Epidermal melanocyte (primary cell): Measurements from ENCODE around the gene EXOC2.
"Not testable (repeated sequence)": the region's sequence is repeated elsewhere in the genome, so short reads cannot be mapped to it uniquely, and the experiment has no call there.

ENCODE experiments used
- DNase-seq: peaks from one replicate; pipeline ENCODE4 v3.0.0; 2011; ENCODE audit warnings: low spot score; ENCODE audit not compliant: insufficient read length

EXOC2 gene

DNA sequence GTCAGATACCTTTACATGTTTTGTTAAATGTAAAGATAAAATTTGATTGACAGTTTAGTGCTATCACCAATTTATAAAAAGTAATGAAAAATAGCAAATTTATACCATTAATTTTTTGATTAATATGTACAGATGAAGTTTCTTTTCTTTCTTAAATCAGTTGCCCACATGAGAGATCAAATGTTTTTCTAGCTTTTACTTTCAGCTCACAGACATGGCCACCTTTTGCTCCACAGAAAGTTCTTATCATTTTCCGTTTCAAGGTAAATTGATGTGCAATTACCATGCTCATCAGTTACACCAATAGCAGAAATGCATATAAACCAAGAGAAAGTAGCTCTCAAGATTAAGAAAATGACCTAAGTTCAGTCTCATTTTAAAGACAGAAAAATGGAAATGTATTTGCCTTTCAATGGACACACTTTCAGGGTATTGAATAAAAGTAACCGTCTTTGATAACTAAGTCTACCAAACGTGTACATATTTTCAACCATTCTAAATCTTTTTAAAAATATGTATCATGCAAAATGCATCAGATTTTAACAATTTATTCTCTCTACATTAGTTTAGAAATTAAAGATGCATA lies 16.6 kb upstream of the EXOC2 start:
- DNase-seq: no peak

DNA sequence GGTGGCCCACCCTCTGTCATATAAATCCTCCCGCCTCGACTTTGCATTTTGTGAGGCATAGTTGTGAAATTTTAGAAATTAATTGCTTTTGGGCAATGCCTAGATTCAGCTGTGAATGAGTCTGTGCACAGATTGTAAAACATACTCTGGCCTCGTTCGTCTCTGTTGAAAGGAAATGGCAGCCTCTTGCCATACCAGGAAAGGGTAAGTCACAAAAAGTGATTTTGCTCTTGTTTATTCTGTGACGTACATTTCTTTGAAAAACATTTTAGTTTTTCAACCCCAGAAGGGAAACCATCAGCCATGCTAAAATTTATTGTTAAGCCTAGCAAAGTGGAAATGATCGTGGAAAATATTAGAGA lies 15.3 kb upstream of the EXOC2 start:
- DNase-seq: no peak

DNA sequence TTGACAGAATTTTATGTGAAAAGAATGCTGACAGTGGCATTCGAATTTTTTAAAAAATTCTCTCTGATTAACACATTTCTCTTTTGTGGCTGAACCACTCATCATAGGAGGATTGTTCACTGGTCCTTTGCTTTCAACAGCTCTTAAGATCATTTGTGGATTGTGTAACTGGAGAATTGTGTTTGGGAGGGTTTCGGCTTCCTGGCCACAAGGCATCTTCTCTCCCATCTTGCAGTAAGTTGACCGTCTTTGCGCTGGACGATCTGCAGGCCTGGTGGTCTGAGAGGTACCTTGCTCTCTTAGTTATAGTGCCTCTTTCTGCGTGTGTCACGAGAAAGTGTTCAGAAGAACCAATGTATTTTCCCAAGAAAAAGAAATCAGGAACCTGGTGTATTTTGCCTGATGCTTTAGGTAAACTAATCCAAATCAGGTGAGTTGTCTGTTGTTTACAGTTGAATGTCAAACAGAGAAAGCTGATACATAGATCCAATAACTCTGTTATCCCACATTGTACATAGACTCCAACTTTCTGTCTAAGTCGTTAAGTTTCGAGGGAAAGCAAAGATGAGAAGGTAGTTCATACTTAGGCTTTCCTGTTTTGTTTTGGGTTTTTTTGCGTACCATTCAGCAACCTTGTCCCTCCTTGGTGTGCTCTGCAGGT lies 14.8 kb upstream of the EXOC2 start:
- DNase-seq: no peak

DNA sequence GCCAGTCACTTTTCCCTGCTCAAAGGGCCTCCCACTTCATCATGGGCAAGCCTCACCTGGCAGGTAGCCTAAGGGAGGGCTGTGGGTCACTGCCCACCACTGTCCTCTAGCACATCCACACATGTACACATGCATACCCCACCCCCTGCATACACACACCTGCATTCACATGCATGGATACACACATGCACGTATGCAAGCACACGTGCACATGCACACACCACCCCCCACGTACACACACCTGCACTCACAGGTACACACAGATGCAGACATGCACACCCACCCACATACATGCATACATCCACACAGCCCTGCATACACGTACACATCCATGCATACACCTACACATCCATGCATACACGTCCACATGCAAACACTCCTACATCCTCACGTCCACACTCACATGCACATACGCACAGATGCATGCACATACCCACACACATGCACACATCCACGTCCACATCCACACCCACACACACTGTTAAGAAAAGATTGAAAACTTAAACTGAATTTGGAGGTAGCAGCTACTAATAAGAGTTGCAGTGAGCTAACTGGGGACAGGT lies 14.0 kb upstream of the EXOC2 start:
- no peak for DNase-seq

DNA sequence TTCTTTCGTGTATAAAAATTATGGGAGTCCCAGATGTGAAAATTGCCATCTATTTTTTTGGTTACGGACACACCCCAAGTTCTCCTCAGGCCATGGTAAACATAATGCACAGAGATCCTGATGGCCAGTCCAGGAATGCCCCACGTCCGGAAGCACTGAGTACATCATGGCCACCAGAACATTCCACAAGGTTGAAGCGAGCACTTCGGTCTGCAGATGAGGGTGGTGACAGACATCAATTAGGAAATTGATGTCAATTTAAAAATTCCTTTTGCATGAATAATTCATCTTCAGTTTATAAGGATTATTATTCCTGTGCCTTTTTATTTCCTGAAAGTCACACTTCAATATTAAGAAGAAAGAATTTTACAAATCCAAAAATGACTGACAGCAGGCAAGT lies 13.2 kb upstream of the EXOC2 start:
- DNase-seq: no peak

DNA sequence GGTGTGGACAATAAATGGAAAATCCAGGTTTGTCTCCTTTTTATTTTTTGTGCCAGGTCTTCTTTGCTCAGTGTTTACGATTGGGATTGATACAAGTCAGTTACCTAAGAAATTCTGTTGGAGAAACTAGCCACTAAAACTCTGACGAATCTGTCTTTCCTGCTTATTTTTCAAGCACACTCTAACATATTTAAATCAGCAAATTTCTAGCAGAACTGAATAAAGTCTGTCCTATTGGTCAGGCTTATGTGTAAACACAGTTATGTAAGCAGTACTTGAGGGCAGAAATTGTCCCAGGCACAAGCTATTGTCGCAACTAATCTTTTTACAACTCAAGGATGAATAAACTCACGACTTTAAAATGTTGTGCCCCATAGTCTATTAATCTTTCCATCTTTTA lies 12.1 kb upstream of the EXOC2 start:
- DNase-seq: no peak

DNA sequence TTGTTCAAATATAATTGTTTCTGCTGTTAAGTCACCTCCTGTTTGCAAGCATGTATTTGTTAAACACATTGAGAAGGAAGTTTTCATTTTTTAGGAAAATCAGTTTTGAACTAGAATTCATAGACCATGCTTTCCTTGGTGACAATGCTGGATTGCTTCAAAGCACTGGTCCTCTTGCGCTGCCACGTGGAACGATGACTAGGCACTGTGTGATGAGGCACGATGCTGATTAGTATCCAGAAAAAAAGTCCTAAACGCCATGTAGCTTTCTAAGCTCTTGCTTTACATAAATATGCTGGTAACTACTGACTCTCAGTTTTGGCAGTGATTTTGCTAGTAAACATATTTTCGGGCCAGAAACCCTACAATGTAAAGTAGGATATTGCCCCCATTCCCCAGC lies 11.1 kb upstream of the EXOC2 start:
- DNase-seq: no peak

DNA sequence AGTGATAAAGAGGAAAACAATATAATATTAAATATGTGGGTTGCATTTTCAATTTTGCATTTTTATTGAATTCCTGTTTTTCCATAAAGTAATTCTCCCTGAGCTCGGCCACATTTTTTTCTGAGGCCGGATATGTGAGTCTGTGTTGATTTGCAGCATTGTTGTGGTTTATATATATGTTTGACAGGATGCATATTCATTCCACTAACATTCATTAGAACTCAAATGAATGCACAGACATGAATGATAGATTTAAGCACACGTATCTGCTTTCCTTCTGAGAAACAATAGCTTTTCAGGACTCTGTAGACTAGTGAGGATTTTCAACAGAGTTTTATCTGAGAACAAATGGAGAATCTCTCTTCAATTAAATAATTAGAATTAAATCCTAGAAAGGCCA lies 10.6 kb upstream of the EXOC2 start:
- DNase-seq: no peak

DNA sequence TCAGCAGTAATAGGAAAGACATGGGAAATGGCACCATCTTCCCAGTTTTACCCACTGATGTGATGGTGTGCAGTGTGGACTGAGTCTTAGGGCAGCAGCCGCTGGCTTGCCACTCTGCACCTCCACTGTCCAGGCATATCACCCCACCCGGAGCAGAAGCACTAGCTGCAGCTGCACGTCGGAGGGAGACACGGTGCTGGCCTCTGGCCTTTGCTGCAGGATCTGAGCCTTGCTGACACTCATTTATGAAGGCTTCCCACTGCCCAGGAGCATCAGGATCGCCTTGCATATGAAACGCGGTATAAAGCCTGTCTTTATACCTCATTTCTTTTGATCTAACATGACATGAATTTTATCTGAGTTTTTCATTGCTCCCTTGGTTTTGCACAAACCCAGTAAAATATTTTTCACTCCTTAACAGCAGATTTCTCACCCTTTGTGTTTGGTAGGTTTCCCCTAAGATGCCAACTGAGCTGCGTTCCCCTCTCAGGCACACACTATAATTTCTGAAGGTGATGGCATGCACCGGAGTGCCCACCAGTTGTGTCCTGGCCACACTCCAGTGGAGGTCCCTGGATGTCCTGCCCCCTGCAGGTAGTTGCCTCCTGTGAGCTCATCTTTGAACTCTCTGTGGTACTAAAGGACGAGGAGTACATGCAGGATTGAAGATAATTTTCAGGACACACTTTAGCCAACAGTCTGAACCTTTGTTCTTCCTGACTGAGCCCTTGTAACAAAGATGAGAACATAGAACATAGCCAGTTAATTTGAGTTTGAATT lies 9.0 kb upstream of the EXOC2 start:
- no peak for DNase-seq

DNA sequence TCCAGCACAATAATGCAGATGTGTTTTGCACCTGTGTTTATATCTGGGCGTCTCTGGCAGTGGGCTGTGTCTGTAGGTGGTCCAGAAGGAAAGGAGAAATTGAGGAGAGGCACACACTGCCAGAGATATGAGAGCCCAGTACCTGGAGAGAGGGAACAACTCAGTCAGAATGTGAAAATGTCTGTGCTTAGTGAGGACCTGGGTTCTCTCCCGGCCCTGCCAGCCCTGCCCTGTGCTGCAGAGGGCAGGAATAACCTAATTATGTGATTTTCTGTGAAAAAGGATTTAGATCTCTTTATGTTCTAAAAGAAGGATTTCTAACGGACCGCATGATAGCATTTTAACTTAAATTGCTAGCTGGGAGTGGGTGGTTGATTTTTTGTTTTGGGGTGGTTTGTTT lies 8.3 kb upstream of the EXOC2 start:
- DNase-seq: no peak

DNA sequence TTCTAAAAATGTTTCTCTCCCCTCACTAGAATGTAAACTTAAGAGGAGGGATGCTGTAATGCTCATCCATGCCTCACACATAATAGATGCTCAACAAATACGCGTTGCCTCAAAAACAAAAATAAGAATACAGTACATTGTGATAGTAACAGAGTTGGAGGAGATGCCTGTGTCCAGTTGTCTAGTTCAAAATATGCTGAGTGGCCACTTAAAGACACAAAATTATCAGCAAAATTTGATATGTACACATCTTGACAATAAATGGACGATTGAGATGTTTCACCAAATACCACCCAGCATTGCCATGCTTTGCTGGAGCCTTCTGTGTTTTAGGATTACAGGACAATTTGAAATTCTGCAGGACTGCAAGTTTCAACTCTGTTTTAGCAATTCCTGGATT lies 7.6 kb upstream of the EXOC2 start:
- no peak for DNase-seq

DNA sequence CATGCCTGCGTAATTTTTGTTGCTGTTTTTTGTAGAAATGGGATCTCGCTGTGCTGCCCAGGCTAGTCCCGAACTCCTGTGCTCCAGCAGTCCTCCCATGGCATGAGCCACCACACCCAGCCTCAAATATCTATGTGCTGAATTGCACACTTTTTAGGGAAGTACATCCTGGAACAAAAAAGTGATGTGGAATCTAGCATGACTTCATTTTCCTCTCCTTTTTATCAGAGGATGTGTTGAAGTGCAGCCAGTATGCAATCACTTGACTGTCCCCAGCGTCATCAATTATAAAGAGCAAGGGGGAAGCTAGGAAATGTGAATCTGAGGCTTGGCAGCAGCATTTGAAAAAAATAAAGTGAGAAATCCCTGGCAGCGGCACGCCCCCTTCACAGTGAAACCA lies 6.4 kb upstream of the EXOC2 start:
- no peak for DNase-seq

DNA sequence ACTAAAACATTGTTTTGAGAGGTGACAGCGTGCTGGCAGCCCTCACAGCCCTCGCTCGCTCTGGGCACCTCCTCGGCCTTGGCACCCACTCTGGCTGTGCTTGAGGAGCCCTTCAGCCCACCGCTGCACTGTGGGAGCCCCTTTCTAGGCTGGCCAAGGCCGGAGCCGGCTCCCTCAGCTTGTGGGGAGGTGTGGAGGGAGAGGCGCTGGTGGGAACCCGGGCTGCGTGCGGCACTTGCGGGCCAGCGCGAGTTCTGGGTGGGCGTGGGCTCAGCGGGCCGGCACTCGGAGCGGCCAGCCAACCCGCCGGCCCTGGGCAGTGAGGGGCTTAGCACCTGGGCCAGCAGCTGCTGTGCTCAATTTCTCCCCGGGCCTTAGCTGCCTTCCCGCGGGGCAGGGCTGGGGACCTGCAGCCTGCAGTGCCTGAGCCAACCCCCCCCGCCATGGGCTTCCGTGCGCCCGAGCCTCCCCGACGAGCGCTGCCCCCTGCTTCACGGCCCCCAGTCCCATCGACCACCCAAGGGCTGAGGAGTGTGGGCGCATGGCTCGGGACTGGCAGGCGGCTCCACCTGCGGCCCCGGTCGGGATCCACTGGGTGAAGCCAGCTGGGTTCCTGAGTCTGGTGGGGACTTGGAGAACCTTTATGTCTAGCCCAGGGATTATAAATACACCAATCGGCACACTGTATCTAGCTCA lies 1.6 kb upstream of the EXOC2 start:
- DNase-seq: not testable (repeated sequence)

DNA sequence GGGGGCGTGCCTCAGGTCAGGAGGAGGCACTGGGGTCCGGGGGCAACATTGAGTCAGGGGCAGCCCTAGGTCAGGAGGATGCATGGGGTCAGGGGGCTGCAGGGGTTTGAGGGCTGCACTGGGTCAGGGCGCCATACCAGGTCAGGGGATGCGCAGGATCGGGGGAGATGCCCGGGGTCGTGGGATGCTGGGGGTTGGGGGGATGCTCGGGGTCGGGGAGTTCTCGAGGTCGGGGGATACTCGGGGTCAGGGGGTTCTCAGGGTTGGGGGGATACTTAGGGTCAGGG lies 727 bp upstream of the EXOC2 start:
- DNase-seq: no peak

DNA sequence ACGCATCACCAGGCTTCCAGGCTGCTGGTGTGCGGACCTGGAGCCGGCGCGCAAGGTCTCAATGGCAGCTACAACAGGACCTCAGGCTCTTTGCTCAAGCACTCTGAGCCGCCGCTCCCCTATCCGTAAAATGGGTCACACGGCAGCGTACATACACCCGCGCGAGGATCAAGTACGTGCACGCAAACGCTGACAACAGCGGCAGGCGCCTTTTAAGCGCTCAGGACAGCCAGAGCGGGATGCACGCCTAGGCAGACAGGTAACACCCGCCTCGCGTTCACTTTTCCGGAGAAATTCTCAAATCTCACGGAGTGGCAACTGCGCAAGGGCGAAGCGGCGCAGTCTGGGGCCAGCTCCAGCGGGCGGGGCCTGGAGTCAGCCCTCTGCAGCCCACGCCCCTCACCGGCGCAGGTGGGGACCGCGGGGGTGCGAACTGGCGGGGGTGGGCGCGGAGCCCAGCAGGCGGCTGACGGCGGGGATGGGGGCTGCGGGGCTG lies 535 bp downstream of the EXOC2 start:
- no peak for DNase-seq

DNA sequence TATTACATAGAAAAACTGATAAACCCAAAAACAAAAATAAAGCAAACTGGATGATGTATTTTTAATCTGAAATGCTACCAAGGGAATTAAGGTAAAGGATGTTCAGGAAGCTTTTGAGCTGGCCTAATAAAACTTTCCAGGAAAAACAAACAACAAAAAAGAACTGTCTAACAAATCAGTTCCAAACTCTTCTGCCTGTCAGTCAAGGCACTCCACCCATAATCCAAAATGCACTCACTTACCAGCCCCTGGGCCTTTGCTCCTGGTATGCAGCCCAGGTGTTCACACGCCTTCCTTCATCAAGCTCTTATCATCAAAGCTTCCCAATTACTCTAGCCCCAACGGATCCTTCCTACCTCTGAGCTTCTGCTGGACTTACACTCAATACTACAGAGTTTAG lies 3.7 kb downstream of the EXOC2 start:
- DNase-seq: no peak

DNA sequence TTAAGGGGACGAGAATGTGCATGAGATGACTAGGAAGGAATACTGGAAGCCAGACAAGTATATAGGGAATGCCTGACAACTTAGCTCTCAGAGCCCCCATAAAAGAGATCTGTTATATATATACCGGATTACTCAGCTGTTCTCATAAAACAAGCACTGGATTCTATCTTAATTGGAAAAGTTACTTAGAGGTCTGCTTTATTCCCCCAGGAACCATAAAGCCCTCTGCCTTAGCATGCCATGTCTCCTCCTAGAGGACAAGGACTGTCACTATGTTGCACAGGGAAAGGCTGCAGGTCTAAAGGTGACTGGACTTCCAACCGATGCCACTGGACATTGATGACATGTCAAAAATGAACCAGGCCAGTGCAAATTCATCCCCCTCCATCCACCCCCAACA lies 6.4 kb downstream of the EXOC2 start:
- no peak for DNase-seq

DNA sequence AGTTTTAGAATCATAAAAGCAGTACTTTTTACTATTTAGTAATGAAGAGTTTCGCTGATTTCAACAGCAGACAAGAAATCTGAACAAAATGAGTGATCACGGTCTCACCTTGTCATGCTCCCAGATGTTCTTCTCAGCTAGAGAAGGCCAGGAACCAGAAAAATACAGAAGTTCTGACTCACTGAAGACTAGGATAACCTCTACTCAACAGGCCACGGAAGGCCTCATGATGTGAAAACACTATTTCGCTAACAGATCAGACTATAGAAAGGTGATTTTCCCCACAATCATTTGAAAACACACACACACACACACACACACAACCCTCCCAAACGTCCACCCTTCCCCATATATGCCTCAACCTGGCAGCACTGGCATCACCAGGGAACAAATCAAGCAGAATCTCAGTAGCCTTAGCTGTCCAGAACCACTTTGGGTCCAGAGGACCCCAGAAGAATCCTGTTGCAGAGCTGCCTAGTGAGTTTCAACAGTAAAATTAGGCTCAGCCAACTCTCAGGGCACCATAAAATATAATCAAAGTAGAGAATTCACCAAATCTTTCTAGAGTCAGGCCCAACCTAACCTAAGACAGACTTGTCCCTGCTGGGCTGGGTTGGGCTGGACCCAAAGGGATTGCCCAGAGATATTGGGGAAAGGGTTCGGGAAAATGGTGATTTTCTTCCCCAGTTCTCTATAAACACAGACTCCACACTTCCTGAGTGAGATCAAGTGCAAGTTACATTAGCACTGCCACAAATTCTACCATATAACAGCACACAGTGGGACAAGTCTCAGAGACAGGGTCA lies 7.9 kb downstream of the EXOC2 start:
- no peak for DNase-seq

DNA sequence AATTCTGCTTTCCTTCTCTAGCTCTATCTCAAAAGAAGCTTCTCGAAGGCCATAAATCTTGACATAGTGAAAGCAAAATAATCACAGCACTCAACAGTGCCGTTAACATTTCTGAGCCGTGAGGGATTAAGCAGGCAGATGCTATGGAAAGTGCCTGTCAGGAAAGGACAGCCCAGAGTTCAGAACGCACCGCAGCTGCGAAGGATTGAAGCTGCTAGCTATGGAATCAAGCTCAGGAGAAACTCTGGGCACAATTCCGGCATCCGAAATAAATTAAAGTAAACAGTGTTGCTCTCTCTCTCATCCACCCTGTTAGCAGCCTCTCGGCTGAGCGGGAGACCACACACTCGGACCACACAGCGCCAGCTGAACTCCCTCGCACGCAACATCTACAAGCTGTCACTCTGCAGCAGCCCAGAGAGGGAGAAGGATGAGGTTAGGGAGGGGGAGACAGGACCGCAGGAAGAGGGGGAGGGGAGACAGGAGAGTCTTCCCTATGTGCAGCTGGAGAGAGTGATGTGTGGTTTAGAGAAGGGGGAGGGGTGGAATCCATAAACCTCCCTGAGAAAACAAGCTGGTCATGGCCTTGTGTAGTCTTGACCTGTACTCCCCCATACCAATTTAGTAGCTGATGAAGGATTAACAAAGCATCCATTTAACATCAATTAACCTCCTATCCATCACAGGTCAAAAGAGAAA lies 9.0 kb downstream of the EXOC2 start:
- peak; percentile 69 for DNase-seq

DNA sequence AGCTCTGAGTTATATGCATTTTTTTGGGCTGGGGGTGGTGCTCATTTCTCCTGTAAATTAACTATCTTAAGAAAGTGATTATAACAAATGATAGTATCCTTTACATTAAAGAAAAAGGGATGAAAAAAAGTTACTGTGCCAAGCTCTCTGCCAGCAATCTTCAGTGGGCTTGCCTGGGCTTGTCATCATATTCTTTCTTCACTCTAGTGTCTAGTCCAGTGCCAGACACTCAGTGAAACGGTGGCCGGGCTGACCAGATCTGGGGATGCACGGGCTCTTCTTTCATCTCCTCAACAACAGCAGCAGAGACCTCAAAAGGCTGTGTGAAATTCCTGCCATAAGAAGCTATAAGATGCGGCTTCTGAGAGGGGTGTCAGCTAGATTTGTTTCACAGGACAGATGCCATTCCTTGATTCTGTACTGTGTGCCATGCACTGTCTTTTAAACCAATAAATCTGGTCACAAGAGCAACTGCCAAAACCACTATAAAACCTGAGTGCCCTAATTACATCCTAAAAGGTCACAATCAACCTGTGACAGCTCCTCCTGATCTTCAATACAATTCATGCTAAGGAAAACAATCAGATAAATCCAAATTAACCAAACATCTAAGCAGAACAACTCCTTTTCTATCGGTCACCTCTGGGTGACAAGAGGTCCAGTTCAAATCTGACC lies 12.1 kb downstream of the EXOC2 start:
- DNase-seq: no peak
